ENCODE data around the gene SOWAHA.

Gene SOWAHA

DNA sequence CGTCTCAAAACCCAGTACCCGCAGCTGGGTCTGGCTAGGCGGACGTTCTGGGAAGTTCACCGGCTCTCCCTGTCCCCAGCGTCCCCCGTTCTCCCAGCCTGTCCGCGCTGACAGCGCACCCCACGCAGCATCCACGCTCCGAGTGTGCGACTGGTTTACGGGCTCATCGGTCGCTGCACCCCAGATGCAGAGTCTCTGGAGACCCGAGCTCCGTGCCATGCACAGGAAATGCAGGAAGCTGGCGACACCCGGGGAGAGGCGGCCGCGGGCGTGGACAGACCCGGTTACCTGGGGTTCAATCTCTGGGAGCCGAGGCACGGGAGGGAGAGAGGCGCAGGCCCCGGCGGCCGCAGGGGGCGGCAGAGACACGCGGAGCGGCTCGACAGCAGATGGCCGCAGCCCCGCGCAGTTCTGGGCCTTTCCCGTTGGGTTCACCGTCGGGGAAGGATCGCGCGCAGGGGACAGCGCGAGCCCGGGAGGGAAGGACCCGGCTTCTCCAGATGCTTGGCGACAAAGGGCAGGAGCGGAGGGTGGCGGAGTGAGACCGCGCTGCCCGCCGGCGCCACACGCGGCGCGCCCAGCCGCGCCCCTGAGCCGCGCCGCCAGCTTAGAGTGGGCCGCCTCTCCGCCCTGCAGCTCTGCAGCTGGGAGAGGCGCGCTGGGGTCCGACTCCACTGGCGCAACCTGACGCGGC, 16.8 kb downstream of the SOWAHA start:
- H3K4me1 ChIP-seq (ENCODE audit: control insufficient read depth in 1 of 2, insufficient read depth in 2 of 2, low read length in 2 of 2) = peaks cover 5 to 15% of the 10 kb centered on the region in 2 donors
- H3K36me3 ChIP-seq (ENCODE audit: control insufficient read depth in 1 of 2, insufficient read depth in 2 of 2, low read length in 2 of 2) = no peaks in the 10 kb centered on the region
- no peak overlapping the region for H3K27ac ChIP-seq (ENCODE audit: low read length)
- H3K4me3 ChIP-seq (ENCODE audit: low read depth in 1 of 2, low read length in 2 of 2) = peak overlapping the region; percentile 65 to 78
- no peaks in the 10 kb centered on the region for H3K27me3 ChIP-seq (ENCODE audit: low read depth, low read length)
- H3K9me3 ChIP-seq (ENCODE audit: control insufficient read depth in 1 of 2, low read length in 2 of 2) = no peaks in the 10 kb centered on the region

DNA sequence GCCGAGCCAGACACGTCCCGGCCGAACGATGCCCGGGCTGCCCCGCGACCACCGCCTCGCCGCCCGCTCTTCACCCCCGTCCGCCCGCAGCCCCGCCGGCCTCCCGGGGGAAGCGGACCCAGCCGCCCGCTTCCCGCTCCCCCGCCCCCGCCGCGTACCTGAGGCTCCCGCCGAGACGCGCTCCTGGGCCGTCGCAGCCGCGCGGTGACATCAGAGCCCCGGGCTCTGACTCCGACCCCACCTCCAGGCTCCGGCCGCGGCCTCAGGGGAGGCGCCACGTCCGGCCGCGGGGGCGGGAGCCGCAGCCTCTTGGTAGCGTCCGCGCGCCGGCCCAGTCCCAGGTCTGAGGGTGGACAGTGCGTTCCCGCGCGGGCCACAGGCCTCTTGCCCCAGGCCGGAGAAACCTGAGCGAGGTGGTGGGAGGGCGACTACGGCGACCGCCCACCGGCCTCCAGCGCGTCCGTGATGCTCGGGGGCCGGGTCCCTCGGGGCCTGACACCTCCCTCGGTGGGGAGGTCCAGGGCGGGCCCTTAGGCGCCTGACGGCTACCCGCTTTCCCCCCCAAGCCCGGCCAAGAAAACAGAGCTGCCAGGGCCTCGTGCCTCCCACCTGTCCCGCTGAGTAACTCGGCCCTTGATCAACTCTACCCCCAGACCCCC, 17.5 kb downstream of the SOWAHA start, which contains the start of gene SHROOM1:
Gene SHROOM1, minus strand, starts transcription at position 212 of the 659 bp plus-strand sequence. CDS start 4,507 bp downstream, outside the sequence.
- H3K9me3 ChIP-seq (ENCODE audit: control insufficient read depth in 1 of 2, low read length in 2 of 2) = no peaks in the 10 kb centered on the region
- H3K36me3 ChIP-seq (ENCODE audit: control insufficient read depth in 1 of 2, insufficient read depth in 2 of 2, low read length in 2 of 2) = no peaks in the 10 kb centered on the region
- no peaks in the 10 kb centered on the region for H3K27me3 ChIP-seq (ENCODE audit: low read depth, low read length)
- peaks cover 5 to 15% of the 10 kb centered on the region in 2 donors for H3K4me1 ChIP-seq (ENCODE audit: control insufficient read depth in 1 of 2, insufficient read depth in 2 of 2, low read length in 2 of 2)
- peak within 1 kb of the TSS; percentile 65 to 78 for H3K4me3 ChIP-seq (ENCODE audit: low read depth in 1 of 2, low read length in 2 of 2)
- no peak within 1 kb of the TSS for H3K27ac ChIP-seq (ENCODE audit: low read length)

DNA sequence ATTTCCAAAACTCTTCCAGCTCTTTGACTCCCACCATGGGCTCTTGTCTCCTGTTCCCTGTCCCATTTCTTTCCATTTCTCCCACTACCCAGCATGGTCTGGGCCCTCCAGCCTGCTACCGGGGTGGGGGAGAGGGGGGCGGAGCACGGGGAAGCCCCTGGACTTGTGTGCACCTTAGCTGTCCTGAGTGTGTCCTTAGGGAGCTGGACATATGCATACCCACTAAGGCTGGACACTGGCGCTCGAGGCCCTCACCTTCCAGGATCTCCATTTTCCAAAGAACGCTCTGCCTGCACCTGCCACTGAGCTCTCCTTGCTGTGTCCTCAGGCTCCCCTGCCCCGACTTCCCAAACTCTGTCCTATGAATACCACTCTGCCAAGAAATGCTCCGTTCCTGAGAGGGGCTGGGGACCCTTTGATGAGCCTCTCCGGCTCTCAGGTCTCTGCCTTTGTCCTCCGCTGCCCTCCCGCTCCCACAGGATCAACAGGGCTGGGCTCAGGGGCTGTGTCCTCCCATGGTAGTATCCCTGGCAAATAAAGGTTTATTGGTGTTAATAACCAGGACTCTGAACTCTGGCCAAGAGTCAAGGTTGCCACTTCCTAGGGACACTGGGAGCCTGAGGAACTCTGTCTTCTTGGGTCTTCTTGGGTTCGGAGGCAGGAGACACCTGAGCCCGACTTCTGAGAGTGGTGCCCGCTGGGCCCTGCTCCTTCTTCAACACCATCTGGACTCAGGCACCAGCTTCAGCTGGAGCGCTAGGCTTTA, 18.2 kb downstream of the SOWAHA start:
- H3K9me3 ChIP-seq (ENCODE audit: control insufficient read depth in 1 of 2, low read length in 2 of 2) = no peaks in the 10 kb centered on the region
- H3K27ac ChIP-seq (ENCODE audit: low read length) = no peak overlapping the region
- H3K36me3 ChIP-seq (ENCODE audit: control insufficient read depth in 1 of 2, insufficient read depth in 2 of 2, low read length in 2 of 2) = no peaks in the 10 kb centered on the region
- no peaks in the 10 kb centered on the region for H3K27me3 ChIP-seq (ENCODE audit: low read depth, low read length)
- H3K4me1 ChIP-seq (ENCODE audit: control insufficient read depth in 1 of 2, insufficient read depth in 2 of 2, low read length in 2 of 2) = peaks cover 5 to 15% of the 10 kb centered on the region in 2 donors
- H3K4me3 ChIP-seq (ENCODE audit: low read depth in 1 of 2, low read length in 2 of 2) = peak overlapping the region; percentile 38 to 78

DNA sequence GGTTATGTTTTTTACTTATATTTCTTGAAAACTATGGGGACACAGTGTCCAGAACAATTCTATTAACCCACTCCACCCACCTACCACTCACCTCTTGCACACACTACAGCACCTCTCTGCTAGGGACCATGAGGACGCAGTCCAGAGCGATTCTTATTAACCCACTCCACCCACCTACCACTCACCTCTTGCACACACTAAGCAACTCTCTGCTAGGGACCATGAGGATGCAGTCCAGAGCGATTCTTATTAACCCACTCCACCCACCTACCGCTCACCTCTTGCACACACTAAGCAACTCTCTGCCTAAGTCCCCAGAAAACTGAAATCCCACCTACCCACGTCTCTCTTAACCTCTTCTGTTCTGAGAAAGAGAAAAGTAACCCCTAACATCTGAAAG, 19.5 kb downstream of the SOWAHA start:
- Histone ChIP-seq H3K27me3 (ENCODE audit: low read depth, low read length) (no peaks in the 10 kb centered on the region), H3K27ac (ENCODE audit: low read length) (no peak overlapping the region), H3K36me3 (ENCODE audit: control insufficient read depth in 1 of 2, insufficient read depth in 2 of 2, low read length in 2 of 2) (no peaks in the 10 kb centered on the region), H3K4me3 (ENCODE audit: low read depth in 1 of 2, low read length in 2 of 2) (no peak overlapping the region), H3K9me3 (ENCODE audit: control insufficient read depth in 1 of 2, low read length in 2 of 2) (no peaks in the 10 kb centered on the region), H3K4me1 (ENCODE audit: control insufficient read depth in 1 of 2, insufficient read depth in 2 of 2, low read length in 2 of 2) (peaks cover 5 to 15% of the 10 kb centered on the region in 2 donors)

DNA sequence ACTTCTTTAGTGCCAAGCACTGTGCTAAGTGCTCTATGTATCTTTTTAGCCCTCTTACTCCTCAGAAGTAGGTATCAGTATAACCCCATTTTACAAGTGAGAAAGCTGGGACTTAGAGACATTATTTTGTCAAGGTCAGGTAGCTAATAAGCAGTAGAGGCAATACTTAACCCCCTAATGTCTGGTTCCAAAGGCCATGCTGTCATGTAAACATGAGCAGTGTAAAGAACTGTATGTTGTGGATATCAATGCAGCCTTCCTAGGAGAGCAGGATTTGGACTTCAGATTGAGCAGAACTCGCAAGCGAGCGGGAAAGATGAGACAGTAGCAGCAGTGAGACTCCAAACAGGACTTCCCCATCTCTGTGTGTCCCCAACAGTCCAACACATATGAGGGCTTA, 21.0 kb downstream of the SOWAHA start:
- H3K4me3 ChIP-seq (ENCODE audit: low read depth in 1 of 2, low read length in 2 of 2) = no peak overlapping the region
- H3K27ac ChIP-seq (ENCODE audit: low read length) = no peak overlapping the region
- no peaks in the 10 kb centered on the region for H3K36me3 ChIP-seq (ENCODE audit: control insufficient read depth in 1 of 2, insufficient read depth in 2 of 2, low read length in 2 of 2)
- H3K4me1 ChIP-seq (ENCODE audit: control insufficient read depth in 1 of 2, insufficient read depth in 2 of 2, low read length in 2 of 2) = peaks cover 9 to 15% of the 10 kb centered on the region in 2 donors
- H3K9me3 ChIP-seq (ENCODE audit: control insufficient read depth in 1 of 2, low read length in 2 of 2) = no peaks in the 10 kb centered on the region
- no peaks in the 10 kb centered on the region for H3K27me3 ChIP-seq (ENCODE audit: low read depth, low read length)

DNA sequence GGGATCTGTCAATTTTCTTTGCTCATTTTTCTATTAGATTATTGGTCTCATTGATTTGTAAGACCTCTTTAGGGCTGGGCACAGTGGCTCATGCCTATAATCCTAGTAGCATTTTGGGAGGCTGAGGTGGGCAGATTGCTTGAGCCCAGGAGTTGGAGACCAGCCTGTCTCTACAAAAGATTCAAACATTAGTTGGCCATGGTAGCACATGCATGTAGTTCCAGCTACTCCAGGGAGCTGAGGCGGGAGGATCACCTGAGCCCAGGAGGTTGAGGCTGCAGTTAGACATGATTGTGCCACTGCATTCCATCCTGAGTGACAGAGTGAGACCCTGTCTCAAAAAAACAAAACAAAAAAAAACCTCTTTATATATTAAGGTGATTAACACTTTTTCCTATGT, 23.8 kb downstream of the SOWAHA start:
- peaks cover 3 to 7% of the 10 kb centered on the region in 2 donors for H3K4me1 ChIP-seq (ENCODE audit: control insufficient read depth in 1 of 2, insufficient read depth in 2 of 2, low read length in 2 of 2)
- no peaks in the 10 kb centered on the region for H3K36me3 ChIP-seq (ENCODE audit: control insufficient read depth in 1 of 2, insufficient read depth in 2 of 2, low read length in 2 of 2)
- H3K27ac ChIP-seq (ENCODE audit: low read length) = no peak overlapping the region
- no peaks in the 10 kb centered on the region for H3K27me3 ChIP-seq (ENCODE audit: low read depth, low read length)
- H3K9me3 ChIP-seq (ENCODE audit: control insufficient read depth in 1 of 2, low read length in 2 of 2) = no peaks in the 10 kb centered on the region
- H3K4me3 ChIP-seq (ENCODE audit: low read depth in 1 of 2, low read length in 2 of 2) = no peak overlapping the region

DNA sequence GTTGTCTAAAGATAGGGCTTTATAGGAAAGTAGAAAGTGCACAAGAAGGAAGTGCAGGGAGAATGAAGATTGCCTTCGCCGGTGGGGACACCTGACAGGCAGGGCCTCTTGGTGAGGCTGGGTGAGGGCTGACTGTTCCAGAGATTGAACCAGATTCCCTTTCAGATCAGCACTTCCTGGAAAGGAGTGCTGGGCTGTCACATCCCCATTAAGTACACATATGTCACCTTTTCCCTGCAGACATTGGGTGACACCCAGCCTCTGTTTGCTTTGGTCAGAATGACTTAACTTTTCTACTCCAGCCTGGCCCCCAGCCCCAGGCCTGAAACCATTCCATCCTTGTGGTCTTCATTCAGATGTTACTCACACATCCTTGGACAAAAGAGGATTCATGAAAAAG, 24.8 kb downstream of the SOWAHA start:
- Histone ChIP-seq H3K4me3 (ENCODE audit: low read depth in 1 of 2, low read length in 2 of 2) (no peak overlapping the region), H3K27me3 (ENCODE audit: low read depth, low read length) (no peaks in the 10 kb centered on the region), H3K4me1 (ENCODE audit: control insufficient read depth in 1 of 2, insufficient read depth in 2 of 2, low read length in 2 of 2) (peaks cover 3 to 7% of the 10 kb centered on the region in 2 donors), H3K27ac (ENCODE audit: low read length) (no peak overlapping the region), H3K9me3 (ENCODE audit: control insufficient read depth in 1 of 2, low read length in 2 of 2) (no peaks in the 10 kb centered on the region), H3K36me3 (ENCODE audit: control insufficient read depth in 1 of 2, insufficient read depth in 2 of 2, low read length in 2 of 2) (no peaks in the 10 kb centered on the region)

DNA sequence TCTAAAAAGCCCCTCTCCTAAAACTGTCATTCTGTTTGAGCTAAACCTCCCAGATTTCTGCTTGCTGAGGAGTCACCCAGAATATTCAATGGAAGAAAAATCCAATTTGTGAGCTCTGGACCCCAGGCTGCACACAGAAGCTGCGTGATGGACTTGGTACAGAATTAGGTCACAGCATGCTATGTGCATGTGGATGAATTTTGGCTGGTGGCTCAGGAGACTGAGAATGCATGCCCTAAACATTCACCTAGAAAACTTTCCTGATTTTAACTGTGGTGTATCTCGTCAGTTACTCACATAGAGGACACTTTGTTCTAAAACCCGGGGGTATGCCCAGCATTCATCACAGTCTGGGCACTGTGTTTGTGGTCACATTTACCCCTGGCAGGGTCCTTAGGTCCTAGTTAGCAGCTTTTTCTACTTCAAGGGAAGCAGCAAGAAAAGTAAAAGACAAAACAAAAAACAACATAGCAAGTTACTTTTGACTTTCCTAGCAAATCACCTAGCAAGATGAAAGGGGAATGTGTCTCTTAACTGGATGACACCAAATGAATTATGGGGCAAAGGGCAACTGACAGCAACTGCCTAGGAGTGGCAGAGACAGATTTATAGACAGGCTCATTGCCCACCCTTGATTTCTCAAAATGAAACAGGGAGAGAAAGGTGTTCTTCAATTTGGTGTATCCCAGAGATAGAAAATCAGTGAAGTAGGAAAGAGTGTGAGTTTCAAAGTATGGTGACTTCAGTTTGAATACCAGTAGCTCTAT, 25.6 kb downstream of the SOWAHA start:
- Histone ChIP-seq H3K4me3 (ENCODE audit: low read depth in 1 of 2, low read length in 2 of 2) (no peak overlapping the region), H3K27ac (ENCODE audit: low read length) (peak overlapping the region; percentile 66), H3K27me3 (ENCODE audit: low read depth, low read length) (no peaks in the 10 kb centered on the region), H3K4me1 (ENCODE audit: control insufficient read depth in 1 of 2, insufficient read depth in 2 of 2, low read length in 2 of 2) (peaks cover 3 to 7% of the 10 kb centered on the region in 2 donors), H3K36me3 (ENCODE audit: control insufficient read depth in 1 of 2, insufficient read depth in 2 of 2, low read length in 2 of 2) (no peaks in the 10 kb centered on the region), H3K9me3 (ENCODE audit: control insufficient read depth in 1 of 2, low read length in 2 of 2) (no peaks in the 10 kb centered on the region)

DNA sequence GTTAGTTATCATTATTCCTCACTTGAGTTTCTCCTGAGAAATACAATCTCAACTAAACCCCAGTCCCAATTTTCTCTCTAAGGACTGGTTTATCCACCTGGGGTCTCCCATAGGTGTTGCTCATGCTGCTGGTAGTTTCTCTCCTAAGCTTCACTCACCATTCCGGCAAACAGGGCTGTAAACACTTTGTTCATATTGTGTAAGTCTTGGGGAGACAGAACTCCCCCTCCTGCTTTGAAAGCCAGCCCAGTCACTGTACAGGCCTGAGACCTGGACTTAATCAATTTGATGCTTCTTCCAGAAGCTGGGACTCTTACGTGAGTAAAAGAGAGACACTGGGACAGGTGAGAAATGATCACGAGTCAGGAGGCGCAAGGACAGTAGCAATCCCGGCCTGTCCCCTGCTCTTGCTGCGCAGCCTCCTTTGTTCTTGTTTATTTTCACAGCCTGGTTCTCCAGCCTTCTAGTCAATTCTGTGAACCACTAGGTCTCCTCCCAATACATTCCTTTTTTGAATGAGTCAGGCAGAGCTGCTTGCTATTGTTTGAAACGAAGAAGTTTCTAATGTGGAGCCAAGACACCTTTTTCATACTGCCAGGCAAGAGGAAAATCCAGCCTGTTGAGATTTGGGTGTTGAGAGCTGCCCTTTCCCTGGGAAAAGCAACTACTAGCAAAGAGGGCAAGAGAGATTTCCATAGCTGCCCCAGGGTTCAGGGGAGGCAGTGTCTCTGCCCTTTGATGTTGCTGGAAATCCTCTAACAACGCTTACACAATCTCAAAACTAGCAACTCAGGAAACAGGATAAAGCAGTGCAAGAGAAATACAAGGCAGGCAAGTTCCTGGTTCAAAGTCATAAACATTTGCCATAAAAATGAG, 26.6 kb downstream of the SOWAHA start:
- Histone ChIP-seq H3K9me3 (ENCODE audit: control insufficient read depth in 1 of 2, low read length in 2 of 2) (no peaks in the 10 kb centered on the region), H3K27ac (ENCODE audit: low read length) (peak overlapping the region; percentile 66), H3K27me3 (ENCODE audit: low read depth, low read length) (no peaks in the 10 kb centered on the region), H3K4me1 (ENCODE audit: control insufficient read depth in 1 of 2, insufficient read depth in 2 of 2, low read length in 2 of 2) (peaks cover 3 to 7% of the 10 kb centered on the region in 2 donors), H3K36me3 (ENCODE audit: control insufficient read depth in 1 of 2, insufficient read depth in 2 of 2, low read length in 2 of 2) (no peaks in the 10 kb centered on the region), H3K4me3 (ENCODE audit: low read depth in 1 of 2, low read length in 2 of 2) (no peak overlapping the region)

DNA sequence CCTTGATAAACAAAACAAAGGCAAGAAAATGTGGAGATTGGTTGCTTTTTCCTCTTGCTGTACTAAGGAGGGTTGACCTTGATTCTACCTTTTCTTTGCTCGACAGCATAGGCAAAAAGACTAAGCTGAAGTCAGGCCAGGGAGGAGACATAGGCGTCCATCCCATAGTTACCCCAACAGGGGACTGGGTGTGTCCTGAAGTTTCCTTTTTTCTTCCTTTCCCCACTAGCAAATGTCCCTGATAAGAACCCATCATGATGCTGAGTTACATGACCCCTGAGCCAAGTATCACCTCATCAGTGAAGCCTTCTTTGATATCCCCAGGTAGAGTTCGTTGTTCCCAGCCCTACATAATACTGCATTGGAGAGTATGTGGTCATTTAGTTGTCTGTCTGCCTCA, 27.2 kb downstream of the SOWAHA start:
- Histone ChIP-seq H3K27me3 (ENCODE audit: low read depth, low read length) (no peaks in the 10 kb centered on the region), H3K36me3 (ENCODE audit: control insufficient read depth in 1 of 2, insufficient read depth in 2 of 2, low read length in 2 of 2) (no peaks in the 10 kb centered on the region), H3K4me1 (ENCODE audit: control insufficient read depth in 1 of 2, insufficient read depth in 2 of 2, low read length in 2 of 2) (peaks cover 3 to 7% of the 10 kb centered on the region in 2 donors), H3K27ac (ENCODE audit: low read length) (peak overlapping the region; percentile 66), H3K9me3 (ENCODE audit: control insufficient read depth in 1 of 2, low read length in 2 of 2) (no peaks in the 10 kb centered on the region), H3K4me3 (ENCODE audit: low read depth in 1 of 2, low read length in 2 of 2) (no peak overlapping the region)
